ENCODE measurements around the gene CCDC127. TPM values are rescaled to one million over a fixed set of nuclear protein-coding genes. Genes with fewer than 3 reads are reported as not detected.

The CCDC127 gene
- total and polyA plus RNA-seq, 2 of the 4 experiments (the other 2 are of a cell fraction) = 3.2 to 3.9 TPM

DNA sequence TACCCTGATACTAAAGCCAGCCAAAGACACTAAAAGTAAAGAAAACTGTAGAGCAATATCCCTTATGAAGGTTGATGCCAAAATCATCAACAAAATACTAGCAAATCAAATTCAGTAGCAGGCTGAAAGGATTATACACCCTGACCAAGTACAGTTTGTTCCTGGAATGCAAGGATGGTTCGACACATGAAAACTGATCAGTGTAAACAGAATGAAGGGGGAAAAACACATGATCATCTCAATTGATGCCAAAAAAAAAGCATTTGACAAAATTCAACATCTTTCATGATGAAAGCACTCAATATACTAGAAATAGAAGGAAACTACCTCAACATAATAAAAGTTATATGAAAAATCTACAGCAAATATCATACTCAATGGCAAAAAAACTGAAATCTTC is 70.2 kb downstream of the CCDC127 start:
- no peak overlapping the region for H2AFZ ChIP-seq (replicated peaks; ENCODE audit: low read length, poor library complexity)
- H4K5ac ChIP-seq (ENCODE audit: low read depth, low read length) = no peak overlapping the region
- peaks cover 12% of the 10 kb centered on the region for H3K9me3 ChIP-seq (ENCODE audit: control insufficient read depth, insufficient read depth, low read length)
- H3K14ac ChIP-seq (replicated peaks; ENCODE audit: low read depth, low read length) = no peak overlapping the region
- H4K20me1 ChIP-seq (ENCODE audit: insufficient read depth, low read length) = no peaks in the 10 kb centered on the region
- no peak overlapping the region for H2AK9ac ChIP-seq (replicated peaks; ENCODE audit: low read depth, low read length, poor library complexity)
- ATAC-seq (ENCODE audit: low read depth) (no peak), DNase-seq (no peak)
- H3K9me1 ChIP-seq (ENCODE audit: insufficient read depth, low read length) = 0 out of 2 replicates have a peak, but pooled peaks cover 4% of the 10 kb centered on the region
- intact Hi-C loops (cut with micrococcal nuclease) = no loop called here
- no peak overlapping the region for H4K8ac ChIP-seq (ENCODE audit: low read depth in 2 of 2, low read length in 2 of 2)
- no peaks in the 10 kb centered on the region for H3K4me1 ChIP-seq (ENCODE audit: control insufficient read depth, insufficient read depth, low read length)
- no peak for TF ChIP-seq RFX5 (IDR thresholded peaks at IDR 0.05; ENCODE audit: low read depth, low read length)
- no peak for TF ChIP-seq BHLHE40 (IDR thresholded peaks at IDR 0.05; ENCODE audit: low read depth, low read length)
- TF ChIP-seq SMC3 (IDR thresholded peaks at IDR 0.05; ENCODE audit: low read depth, low read length) = no peak
- TF ChIP-seq, protein P1, sequence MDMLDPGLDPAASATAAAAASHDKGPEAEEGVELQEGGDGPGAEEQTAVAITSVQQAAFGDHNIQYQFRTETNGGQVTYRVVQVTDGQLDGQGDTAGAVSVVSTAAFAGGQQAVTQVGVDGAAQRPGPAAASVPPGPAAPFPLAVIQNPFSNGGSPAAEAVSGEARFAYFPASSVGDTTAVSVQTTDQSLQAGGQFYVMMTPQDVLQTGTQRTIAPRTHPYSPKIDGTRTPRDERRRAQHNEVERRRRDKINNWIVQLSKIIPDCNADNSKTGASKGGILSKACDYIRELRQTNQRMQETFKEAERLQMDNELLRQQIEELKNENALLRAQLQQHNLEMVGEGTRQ (IDR thresholded peaks at IDR 0.05; ENCODE audit: low read depth, low read length) = no peak
- no peak for TF ChIP-seq MXI1 (IDR thresholded peaks at IDR 0.05; ENCODE audit: borderline replicate concordance, low read depth, low read length)
- TF ChIP-seq CHD1 (IDR thresholded peaks at IDR 0.05; ENCODE audit: low read depth, low read length) = no peak
- TF ChIP-seq RAD21 (IDR thresholded peaks at IDR 0.05; ENCODE audit: low read length) = no peak
- TF ChIP-seq, protein P2, sequence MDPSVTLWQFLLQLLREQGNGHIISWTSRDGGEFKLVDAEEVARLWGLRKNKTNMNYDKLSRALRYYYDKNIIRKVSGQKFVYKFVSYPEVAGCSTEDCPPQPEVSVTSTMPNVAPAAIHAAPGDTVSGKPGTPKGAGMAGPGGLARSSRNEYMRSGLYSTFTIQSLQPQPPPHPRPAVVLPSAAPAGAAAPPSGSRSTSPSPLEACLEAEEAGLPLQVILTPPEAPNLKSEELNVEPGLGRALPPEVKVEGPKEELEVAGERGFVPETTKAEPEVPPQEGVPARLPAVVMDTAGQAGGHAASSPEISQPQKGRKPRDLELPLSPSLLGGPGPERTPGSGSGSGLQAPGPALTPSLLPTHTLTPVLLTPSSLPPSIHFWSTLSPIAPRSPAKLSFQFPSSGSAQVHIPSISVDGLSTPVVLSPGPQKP (IDR thresholded peaks at IDR 0.05; ENCODE audit: borderline replicate concordance, low read depth, low read length) = no peak
- TF ChIP-seq RCOR1 (IDR thresholded peaks at IDR 0.05; ENCODE audit: insufficient replicate concordance, low read length) = no peak
- no peak for TF ChIP-seq POLR2A (IDR thresholded peaks at IDR 0.05; ENCODE audit: low read depth, low read length)
- TF ChIP-seq FOS (IDR thresholded peaks at IDR 0.05; ENCODE audit: low read depth, low read length) = no peak
- no peak for TF ChIP-seq NFE2L2 (IDR thresholded peaks at IDR 0.05; ENCODE audit: low read depth, low read length)
- no peak for TF ChIP-seq MAFK (IDR thresholded peaks at IDR 0.05; ENCODE audit: low read depth, low read length)
- TF ChIP-seq MAZ (IDR thresholded peaks at IDR 0.05; ENCODE audit: borderline replicate concordance, low read depth, low read length) = no peak
- TF ChIP-seq CEBPB (IDR thresholded peaks at IDR 0.05; ENCODE audit: low read depth, low read length) = no peak
- TF ChIP-seq, protein P3, sequence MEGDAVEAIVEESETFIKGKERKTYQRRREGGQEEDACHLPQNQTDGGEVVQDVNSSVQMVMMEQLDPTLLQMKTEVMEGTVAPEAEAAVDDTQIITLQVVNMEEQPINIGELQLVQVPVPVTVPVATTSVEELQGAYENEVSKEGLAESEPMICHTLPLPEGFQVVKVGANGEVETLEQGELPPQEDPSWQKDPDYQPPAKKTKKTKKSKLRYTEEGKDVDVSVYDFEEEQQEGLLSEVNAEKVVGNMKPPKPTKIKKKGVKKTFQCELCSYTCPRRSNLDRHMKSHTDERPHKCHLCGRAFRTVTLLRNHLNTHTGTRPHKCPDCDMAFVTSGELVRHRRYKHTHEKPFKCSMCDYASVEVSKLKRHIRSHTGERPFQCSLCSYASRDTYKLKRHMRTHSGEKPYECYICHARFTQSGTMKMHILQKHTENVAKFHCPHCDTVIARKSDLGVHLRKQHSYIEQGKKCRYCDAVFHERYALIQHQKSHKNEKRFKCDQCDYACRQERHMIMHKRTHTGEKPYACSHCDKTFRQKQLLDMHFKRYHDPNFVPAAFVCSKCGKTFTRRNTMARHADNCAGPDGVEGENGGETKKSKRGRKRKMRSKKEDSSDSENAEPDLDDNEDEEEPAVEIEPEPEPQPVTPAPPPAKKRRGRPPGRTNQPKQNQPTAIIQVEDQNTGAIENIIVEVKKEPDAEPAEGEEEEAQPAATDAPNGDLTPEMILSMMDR (conservative IDR thresholded peaks at IDR 0.05; ENCODE audit: low read depth, low read length) = no peak
- H3K4me2 ChIP-seq (ENCODE audit: low read depth, low read length) = no peak overlapping the region
- H3K9ac ChIP-seq (ENCODE audit: low read depth, low read length) = no peak overlapping the region
- H3K4me3 ChIP-seq (ENCODE audit: insufficient read depth, low read depth, low read length) = no peak overlapping the region
- H3K18ac ChIP-seq (ENCODE audit: low read depth, low read length) = no peak overlapping the region
- H3K23ac ChIP-seq (ENCODE audit: low read depth, low read length) = no peak overlapping the region
- no CpG with 5 or more reads among the region's 1 CpG for WGBS, 2 experiments (ENCODE audit: extremely low coverage in 2 of 2, insufficient read length in 1 of 2)
- H2AK5ac ChIP-seq (ENCODE audit: low read depth, low read length) = no peak overlapping the region
- H3K56ac ChIP-seq (ENCODE audit: extremely low read depth, insufficient read depth, low read length) = no peak overlapping the region
- no peaks in the 10 kb centered on the region for H3K36me3 ChIP-seq (ENCODE audit: control insufficient read depth, insufficient read depth, low read length)
- no peak overlapping the region for H3K27ac ChIP-seq (ENCODE audit: insufficient read depth, low read length)
- no peak overlapping the region for H3K4ac ChIP-seq (ENCODE audit: low read depth, low read length)
- no TSS peak for BruUV-seq (replicated peaks)
- H2BK15ac ChIP-seq (ENCODE audit: low read depth, low read length) = no peak overlapping the region
- H2BK120ac ChIP-seq (ENCODE audit: low read depth, low read length) = no peak overlapping the region
- no peak overlapping the region for H2BK5ac ChIP-seq (ENCODE audit: low read depth, low read length, poor library complexity, severe bottlenecking)
- in situ Hi-C loops (cut with MboI; ENCODE audit: low sequenced_read_pairs) = no loop called here
- H3K27me3 ChIP-seq (ENCODE audit: control insufficient read depth, insufficient read depth, low read length) = peaks cover 11% of the 10 kb centered on the region
- dilution Hi-C loops (cut with HindIII; ENCODE audit: low sequenced_read_pairs, unreplicated experiment) = no loop called here
- ChIA-PET CTCF (no interaction called here), POLR2A (ENCODE audit: unreplicated experiment) (no interaction called here)
- H2BK20ac ChIP-seq (ENCODE audit: low read depth, low read length) = no peak overlapping the region
- no peak overlapping the region for H4K91ac ChIP-seq (ENCODE audit: insufficient read depth, low read depth, low read length)
- no peaks in the 10 kb centered on the region for H3K79me1 ChIP-seq (ENCODE audit: low read depth in 1 of 2, low read length in 2 of 2)
